ENCODE results near the gene SLC25A45. TPM values are rescaled to one million over a fixed set of nuclear protein-coding genes. Genes with fewer than 3 reads are reported as not detected.

Gene SLC25A45
- total and polyA plus RNA-seq, 2 of the 4 experiments (the other 2 are of a cell fraction), result 0.72 to 1.2 TPM

GRCh38 chr11:65419460-65419771 lies 37.0 kb upstream of the SLC25A45 start:
- Histone ChIP-seq H3K4me3 (ENCODE audit: insufficient read depth, low read depth, low read length) (peak overlapping the region; percentile 16; the same call in 1 of the 2 replicates), H2BK20ac (ENCODE audit: low read depth, low read length) (peak overlapping the region; percentile 94), H2BK15ac (ENCODE audit: low read depth, low read length) (peak overlapping the region; percentile 98; the same call in 2 of the 3 replicates), H2BK5ac (ENCODE audit: low read depth, low read length, poor library complexity, severe bottlenecking) (peak overlapping the region; percentile 82), H3K9me3 (ENCODE audit: control insufficient read depth, insufficient read depth, low read length) (no peaks in the 10 kb centered on the region), H2BK120ac (ENCODE audit: low read depth, low read length) (peak overlapping the region; percentile 99), H3K79me1 (ENCODE audit: low read depth in 1 of 2, low read length in 2 of 2) (peaks cover 10 to 61% of the 10 kb centered on the region in 2 experiments; a peak in 2 of 4 replicates), H4K20me1 (ENCODE audit: insufficient read depth, low read length) (peaks cover 29% of the 10 kb centered on the region), H3K18ac (ENCODE audit: low read depth, low read length) (peak overlapping the region; percentile 95), H4K8ac (ENCODE audit: low read depth in 2 of 2, low read length in 2 of 2) (peak overlapping the region; percentile 73 to 91), H3K23ac (ENCODE audit: low read depth, low read length) (peak overlapping the region; percentile 98), H2AK5ac (ENCODE audit: low read depth, low read length) (peak overlapping the region; percentile 96), H3K9me1 (ENCODE audit: insufficient read depth, low read length) (no peaks in the 10 kb centered on the region), H3K27ac (ENCODE audit: insufficient read depth, low read length) (peak overlapping the region; percentile 98), H3K4ac (ENCODE audit: low read depth, low read length) (peak overlapping the region; percentile 100), H3K27me3 (ENCODE audit: control insufficient read depth, insufficient read depth, low read length) (no peaks in the 10 kb centered on the region), H3K9ac (ENCODE audit: low read depth, low read length) (peak overlapping the region; percentile 79), H2AFZ (replicated peaks; ENCODE audit: low read length, poor library complexity) (peak overlapping the region; percentile 86), H3K36me3 (ENCODE audit: control insufficient read depth, insufficient read depth, low read length) (peaks cover 11% of the 10 kb centered on the region), H3K14ac (replicated peaks; ENCODE audit: low read depth, low read length) (peak overlapping the region; percentile 97), H4K5ac (ENCODE audit: low read depth, low read length) (peak overlapping the region; percentile 79), H2AK9ac (replicated peaks; ENCODE audit: low read depth, low read length, poor library complexity) (peak overlapping the region; percentile 100), H3K4me1 (ENCODE audit: control insufficient read depth, insufficient read depth, low read length) (peaks cover 38% of the 10 kb centered on the region), H3K56ac (ENCODE audit: extremely low read depth, insufficient read depth, low read length) (peak overlapping the region; percentile 98), H4K91ac (ENCODE audit: insufficient read depth, low read depth, low read length) (peak overlapping the region; percentile 99), H3K4me2 (ENCODE audit: low read depth, low read length) (peak overlapping the region; percentile 70)
- CTCF ChIA-PET, result interaction anchor here (1.0 to 1.5 kb wide), 2 partner anchors 79 to 92 kb away, joined by 3 to 6 read pairs; partner anchors contain the start of gene MALAT1
- dilution Hi-C loops (cut with HindIII; ENCODE audit: low sequenced_read_pairs, unreplicated experiment), result no loop called here
- intact Hi-C loops (cut with micrococcal nuclease), result no loop called here
- POLR2A ChIA-PET (ENCODE audit: unreplicated experiment), result interaction anchor here (0.9 to 6.8 kb wide), 6 partner anchors 21 to 89 kb away, joined by 3 to 142 read pairs (median 37); partner anchors contain the start of gene MALAT1
- BruUV-seq (replicated peaks), result TSS peak; percentile 79
- 33% methylated on average over 3 of the region's 7 CpGs; no CpG with 5 or more reads in 1 of the 2 experiments for WGBS, 2 experiments (ENCODE audit: extremely low coverage in 2 of 2, insufficient read length in 1 of 2)
- ATAC-seq (ENCODE audit: low read depth) (no peak), DNase-seq (no peak)
- TF ChIP-seq MAZ (IDR thresholded peaks at IDR 0.05; ENCODE audit: borderline replicate concordance, low read depth, low read length) (no peak), RCOR1 (IDR thresholded peaks at IDR 0.05; ENCODE audit: insufficient replicate concordance, low read length) (no peak), BHLHE40 (IDR thresholded peaks at IDR 0.05; ENCODE audit: low read depth, low read length) (no peak), ELK1 (IDR thresholded peaks at IDR 0.05; ENCODE audit: borderline replicate concordance, low read depth, low read length) (no peak), SMC3 (IDR thresholded peaks at IDR 0.05; ENCODE audit: low read depth, low read length) (no peak), MXI1 (IDR thresholded peaks at IDR 0.05; ENCODE audit: borderline replicate concordance, low read depth, low read length) (no peak), RFX5 (IDR thresholded peaks at IDR 0.05; ENCODE audit: low read depth, low read length) (no peak), USF2 (IDR thresholded peaks at IDR 0.05; ENCODE audit: low read depth, low read length) (no peak), RAD21 (IDR thresholded peaks at IDR 0.05; ENCODE audit: low read length) (no peak), NFE2L2 (IDR thresholded peaks at IDR 0.05; ENCODE audit: low read depth, low read length) (no peak), CTCF (conservative IDR thresholded peaks at IDR 0.05; ENCODE audit: low read depth, low read length) (no peak), CEBPB (IDR thresholded peaks at IDR 0.05; ENCODE audit: low read depth, low read length) (no peak), FOS (IDR thresholded peaks at IDR 0.05; ENCODE audit: low read depth, low read length) (no peak), POLR2A (IDR thresholded peaks at IDR 0.05; ENCODE audit: low read depth, low read length) (no peak), MAFK (IDR thresholded peaks at IDR 0.05; ENCODE audit: low read depth, low read length) (no peak), CHD1 (IDR thresholded peaks at IDR 0.05; ENCODE audit: low read depth, low read length) (no peak)
- in situ Hi-C loops (cut with MboI; ENCODE audit: low sequenced_read_pairs), result no loop called here
